ENCODE data around the gene CDH22. TPM values are rescaled to one million over a fixed set of nuclear protein-coding genes. Genes with fewer than 3 reads are reported as not detected.

CDH22 gene
- total and polyA plus RNA-seq, 9 of the 15 experiments (the other 6 are each of a cell fraction or from before 2014, with no cell fraction given), result 0.07 to 0.08 TPM; not detected in 7

DNA sequence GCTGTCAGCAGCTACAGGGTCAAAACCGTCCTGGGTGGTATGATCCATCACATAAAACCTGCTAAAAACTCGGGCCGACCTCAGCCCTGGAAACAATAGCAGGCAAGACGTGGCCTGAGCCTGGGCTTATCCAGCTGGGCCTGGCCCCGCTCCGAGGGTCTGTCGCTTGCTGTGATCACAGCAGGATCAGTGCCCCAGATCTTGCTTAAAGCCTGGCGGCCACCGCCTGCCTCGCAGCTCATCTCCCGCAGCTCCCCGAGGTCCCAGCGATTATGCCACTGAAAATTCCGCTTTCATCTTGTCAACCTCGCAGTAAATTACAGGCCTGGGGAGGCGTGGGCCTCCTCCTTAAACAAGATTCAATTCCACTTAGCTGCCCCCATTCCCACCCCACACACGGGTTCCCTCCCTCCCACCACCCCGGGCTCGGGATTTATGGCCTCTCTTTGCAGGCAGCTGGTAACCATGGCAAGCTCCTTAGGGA, 40.1 kb downstream of the CDH22 start (continued):
- TF ChIP-seq CLOCK (CRISPR knock-in tag; IDR thresholded peaks at IDR 0.05; ENCODE audit: borderline replicate concordance), result no peak
- TF ChIP-seq MYC (IDR thresholded peaks at IDR 0.05; ENCODE audit: low read depth, low read length), result no peak
- TF ChIP-seq MYC (CRISPR knock-in tag; IDR thresholded peaks at IDR 0.05; ENCODE audit: borderline replicate concordance, low read depth), result no peak
- TF ChIP-seq ZC3H4 (CRISPR knock-in tag; IDR thresholded peaks at IDR 0.05; ENCODE audit: borderline replicate concordance), result no peak
- TF ChIP-seq KLF6 (CRISPR knock-in tag; IDR thresholded peaks at IDR 0.05; ENCODE audit: borderline replicate concordance), result no peak
- TF ChIP-seq SMARCA5 (IDR thresholded peaks at IDR 0.05), result no peak
- TF ChIP-seq CCAR2 (IDR thresholded peaks at IDR 0.05; ENCODE audit: low read depth, low read length), result no peak
